ENCODE measurements around the gene C1QTNF2.
"Not testable (repeated sequence)": the region's sequence is repeated elsewhere in the genome, so short reads cannot be mapped to it uniquely, and the experiment has no call there.

C1QTNF2 gene

GRCh38 chr5:160340513-160340912, 29.9 kb downstream of the C1QTNF2 start:
- not testable (repeated sequence) for H3K4me3 Mint-ChIP-seq; H3K27ac Mint-ChIP-seq; H3K4me1 Mint-ChIP-seq (ENCODE audit: low read depth); H3K27me3 Mint-ChIP-seq; H3K9me3 Mint-ChIP-seq (ENCODE audit: low read depth); H3K36me3 Mint-ChIP-seq

DNA sequence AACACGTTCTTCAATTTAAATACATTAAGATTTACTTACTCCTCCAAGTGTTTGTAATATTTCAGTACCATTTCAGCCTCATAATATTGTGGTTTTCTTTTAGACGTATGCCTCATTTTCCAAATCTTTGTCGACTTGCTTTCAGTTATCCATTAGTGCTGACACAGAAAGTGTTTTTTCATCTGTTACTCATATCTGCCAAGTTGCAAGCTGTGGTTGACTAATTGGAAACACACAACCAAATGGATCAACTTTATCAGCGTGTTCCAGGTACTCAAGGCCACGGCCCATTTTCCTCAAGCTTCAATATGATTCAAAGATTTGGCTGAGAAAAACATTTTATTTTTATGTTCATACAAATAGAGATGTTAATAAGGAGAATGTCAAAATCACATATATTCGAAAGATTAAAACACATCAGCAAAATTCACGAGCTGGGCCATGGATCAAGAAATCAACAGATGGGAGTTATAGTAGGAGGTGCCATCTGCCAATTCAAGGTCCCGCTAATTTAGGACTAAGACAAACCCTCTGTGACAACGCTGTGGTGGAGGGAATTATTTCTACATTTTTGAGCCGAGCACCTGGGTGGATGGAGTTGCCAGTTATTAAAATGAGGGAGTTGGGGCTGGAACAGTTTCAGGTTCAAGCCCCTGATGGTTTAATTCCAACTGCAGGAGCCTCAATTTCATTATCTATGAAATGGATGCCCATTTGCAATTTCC, 30.9 kb downstream of the C1QTNF2 start:
- H3K4me1 Mint-ChIP-seq (ENCODE audit: low read depth), result no peaks in the 10 kb centered on the region
- no peaks in the 10 kb centered on the region for H3K9me3 Mint-ChIP-seq (ENCODE audit: low read depth)
- H3K27me3 Mint-ChIP-seq, result no peaks in the 10 kb centered on the region
- H3K4me3 Mint-ChIP-seq, result no peak overlapping the region
- H3K36me3 Mint-ChIP-seq, result no peaks in the 10 kb centered on the region
- no peak overlapping the region for H3K27ac Mint-ChIP-seq

GRCh38 chr5:160334716-160335115, 35.7 kb downstream of the C1QTNF2 start:
- H3K36me3 Mint-ChIP-seq; H3K4me3 Mint-ChIP-seq; H3K27me3 Mint-ChIP-seq; H3K9me3 Mint-ChIP-seq (ENCODE audit: low read depth); H3K27ac Mint-ChIP-seq; H3K4me1 Mint-ChIP-seq (ENCODE audit: low read depth): not testable (repeated sequence)

- Mint-ChIP-seq H3K9me3 (ENCODE audit: low read depth) (no peaks in the 10 kb centered on the region), H3K4me1 (ENCODE audit: low read depth) (peaks cover 6% of the 10 kb centered on the region), H3K4me3 (no peak overlapping the region), H3K36me3 (no peaks in the 10 kb centered on the region), H3K27ac (no peak overlapping the region), H3K27me3 (peaks cover 2% of the 10 kb centered on the region)
These were observed 36.7 kb downstream of the C1QTNF2 start for GRCh38 chr5:160333721-160334120.

- Mint-ChIP-seq H3K4me1 (ENCODE audit: low read depth) (peaks cover 6% of the 10 kb centered on the region), H3K36me3 (no peaks in the 10 kb centered on the region), H3K27me3 (peaks cover 2% of the 10 kb centered on the region), H3K9me3 (ENCODE audit: low read depth) (no peaks in the 10 kb centered on the region), H3K27ac (no peak overlapping the region), H3K4me3 (no peak overlapping the region)
These were observed 40.2 kb downstream of the C1QTNF2 start for GRCh38 chr5:160330212-160330611.

DNA sequence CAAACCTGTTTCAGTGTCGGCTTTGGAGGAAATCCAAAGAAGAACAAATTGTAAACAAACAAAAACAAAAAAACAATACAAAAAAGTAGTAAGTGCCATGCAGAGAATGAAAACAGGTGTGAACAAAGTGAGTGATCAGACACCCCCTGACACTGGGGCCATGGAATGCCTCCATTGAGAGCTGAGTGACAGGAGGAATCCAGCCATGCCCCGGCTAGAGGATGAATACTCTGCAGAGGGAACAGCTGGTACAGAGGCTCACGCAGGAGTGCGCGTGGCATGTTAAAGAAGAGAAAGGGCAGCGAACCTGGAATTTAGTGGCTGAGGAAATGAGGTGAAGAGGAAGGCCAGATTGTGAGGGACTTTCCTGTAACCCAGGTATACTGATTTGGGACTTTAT, 42.6 kb downstream of the C1QTNF2 start:
- Mint-ChIP-seq H3K27ac (no peak overlapping the region), H3K4me3 (no peak overlapping the region), H3K36me3 (no peaks in the 10 kb centered on the region), H3K9me3 (ENCODE audit: low read depth) (no peaks in the 10 kb centered on the region), H3K27me3 (peaks cover 2% of the 10 kb centered on the region), H3K4me1 (ENCODE audit: low read depth) (peaks cover 6% of the 10 kb centered on the region)

DNA sequence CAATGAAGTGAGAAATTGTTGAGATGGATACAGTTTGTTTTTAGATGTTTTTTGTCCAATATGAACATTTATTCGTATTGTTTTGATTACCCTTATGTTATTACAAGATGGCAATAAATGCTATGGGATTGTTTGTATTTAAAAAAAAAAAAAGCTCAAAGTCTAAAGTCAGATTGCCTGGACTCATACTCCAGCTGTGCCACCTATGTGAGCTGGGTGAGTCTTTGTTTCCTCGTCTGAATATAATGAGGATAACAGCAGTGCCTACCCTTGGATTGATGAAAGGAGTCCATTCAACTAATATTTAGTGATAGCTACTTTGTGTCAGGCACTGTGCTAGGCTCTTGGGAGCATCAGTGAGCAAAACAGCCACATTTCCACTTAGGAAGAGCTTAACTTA, 43.4 kb downstream of the C1QTNF2 start:
- Mint-ChIP-seq H3K9me3 (ENCODE audit: low read depth) (no peaks in the 10 kb centered on the region), H3K4me3 (no peak overlapping the region)

GRCh38 chr5:160325716-160326115, 44.7 kb downstream of the C1QTNF2 start:
- Mint-ChIP-seq H3K36me3 (no peaks in the 10 kb centered on the region), H3K9me3 (ENCODE audit: low read depth) (no peaks in the 10 kb centered on the region), H3K27ac (no peak overlapping the region), H3K4me3 (no peak overlapping the region), H3K27me3 (peaks cover 2% of the 10 kb centered on the region), H3K4me1 (ENCODE audit: low read depth) (peaks cover 6% of the 10 kb centered on the region)

More for the DNA sequence above, 43.4 kb downstream of the C1QTNF2 start:
- H3K27me3 Mint-ChIP-seq, result peaks cover 2% of the 10 kb centered on the region
- peaks cover 6% of the 10 kb centered on the region for H3K4me1 Mint-ChIP-seq (ENCODE audit: low read depth)
- no peak overlapping the region for H3K27ac Mint-ChIP-seq
- no peaks in the 10 kb centered on the region for H3K36me3 Mint-ChIP-seq

GRCh38 chr5:160324886-160325285, 45.5 kb downstream of the C1QTNF2 start:
- Mint-ChIP-seq H3K27ac (no peak overlapping the region), H3K27me3 (peaks cover 7% of the 10 kb centered on the region), H3K4me3 (no peak overlapping the region), H3K9me3 (ENCODE audit: low read depth) (no peaks in the 10 kb centered on the region), H3K36me3 (no peaks in the 10 kb centered on the region), H3K4me1 (ENCODE audit: low read depth) (peaks cover under 1% of the 10 kb centered on the region)

DNA sequence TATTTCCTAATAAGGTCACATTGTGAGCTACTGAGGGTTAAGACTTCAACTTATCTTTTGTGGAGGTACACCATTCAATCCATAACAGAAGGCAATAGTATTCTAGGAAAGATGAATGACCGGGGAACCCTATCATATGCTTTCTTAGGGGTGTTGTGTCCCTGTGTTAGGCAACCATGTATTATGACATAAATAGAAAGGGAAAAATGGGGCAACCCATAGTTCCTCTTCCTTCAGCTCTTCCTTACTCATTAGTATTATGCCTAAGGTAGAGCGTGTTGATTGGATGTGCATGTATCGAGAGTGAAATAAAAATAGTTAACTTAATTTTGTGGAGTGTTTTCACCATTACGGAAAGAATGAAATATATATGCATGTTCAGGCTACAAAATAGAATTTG, 52.0 kb downstream of the C1QTNF2 start:
- Mint-ChIP-seq H3K9me3 (ENCODE audit: low read depth) (no peaks in the 10 kb centered on the region), H3K27me3 (peaks cover 14% of the 10 kb centered on the region)

GRCh38 chr5:160317434-160317833, 53.0 kb downstream of the C1QTNF2 start:
- H3K27me3 Mint-ChIP-seq, result peaks cover 20% of the 10 kb centered on the region
- no peak overlapping the region for H3K27ac Mint-ChIP-seq
- no peaks in the 10 kb centered on the region for H3K9me3 Mint-ChIP-seq (ENCODE audit: low read depth)
- peaks cover 6% of the 10 kb centered on the region for H3K4me1 Mint-ChIP-seq (ENCODE audit: low read depth)
- no peaks in the 10 kb centered on the region for H3K36me3 Mint-ChIP-seq
- H3K4me3 Mint-ChIP-seq, result no peak overlapping the region

More for the DNA sequence above, 52.0 kb downstream of the C1QTNF2 start:
- H3K4me3 Mint-ChIP-seq, result no peak overlapping the region
- H3K27ac Mint-ChIP-seq, result no peak overlapping the region
- no peaks in the 10 kb centered on the region for H3K36me3 Mint-ChIP-seq
- H3K4me1 Mint-ChIP-seq (ENCODE audit: low read depth), result no peaks in the 10 kb centered on the region

DNA sequence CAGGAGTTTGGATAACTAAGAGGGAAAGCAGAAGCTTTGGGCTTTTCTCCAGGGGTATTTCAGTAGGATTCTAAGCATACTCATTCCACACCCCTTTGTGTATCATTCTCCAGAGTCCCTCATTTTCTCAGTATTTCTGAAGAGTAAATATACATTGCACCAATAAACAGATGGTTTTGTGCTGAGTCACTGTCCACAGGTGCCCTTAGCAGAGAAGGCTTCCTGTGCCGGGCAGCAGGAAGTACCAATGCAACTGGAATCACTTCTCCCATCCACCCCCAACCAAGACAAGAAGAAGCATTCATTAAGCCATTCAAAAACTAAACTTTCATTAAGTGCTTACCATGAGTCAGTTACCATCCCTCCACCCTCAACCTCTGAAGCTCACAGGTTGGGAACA, 54.5 kb downstream of the C1QTNF2 start:
- peaks cover 9% of the 10 kb centered on the region for H3K4me1 Mint-ChIP-seq (ENCODE audit: low read depth)
- peaks cover 26% of the 10 kb centered on the region for H3K27me3 Mint-ChIP-seq
- H3K27ac Mint-ChIP-seq, result no peak overlapping the region
- H3K36me3 Mint-ChIP-seq, result no peaks in the 10 kb centered on the region
- H3K4me3 Mint-ChIP-seq, result no peak overlapping the region
- H3K9me3 Mint-ChIP-seq (ENCODE audit: low read depth), result no peaks in the 10 kb centered on the region

DNA sequence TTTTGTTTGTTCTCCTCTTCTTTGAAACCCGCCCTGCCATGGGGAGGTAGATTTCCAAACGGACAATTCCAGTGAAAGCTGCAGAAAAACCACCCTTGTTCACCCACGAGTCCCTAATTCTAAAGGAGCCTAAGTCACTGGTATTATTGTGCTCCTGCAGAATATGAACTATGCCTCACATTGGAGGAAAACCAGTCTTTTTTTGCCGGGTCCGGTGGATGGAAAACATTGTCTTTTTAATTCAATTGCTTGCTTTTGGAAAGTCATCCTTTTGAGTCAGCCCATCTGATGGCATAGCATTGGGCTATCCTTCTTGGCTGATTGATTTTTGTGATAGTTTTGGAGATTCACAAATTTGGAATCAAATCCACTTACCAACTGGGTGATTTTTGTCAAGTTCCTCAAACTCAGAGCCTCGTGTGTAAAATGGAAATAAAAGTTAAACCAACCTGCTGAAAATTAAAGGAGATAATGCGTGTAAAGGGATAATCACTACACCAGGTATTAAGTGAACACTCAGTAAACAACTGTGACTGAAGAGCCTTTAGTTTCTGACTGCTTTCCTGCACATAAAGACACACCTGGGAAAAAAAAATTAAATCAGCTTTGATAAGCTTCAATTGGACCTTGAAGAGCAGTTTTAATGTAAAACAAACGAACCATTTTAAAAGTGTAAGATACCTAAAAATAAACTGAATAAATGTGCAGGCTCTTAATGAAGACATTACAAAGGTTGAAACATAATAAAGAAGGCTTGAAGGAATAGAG, 57.3 kb downstream of the C1QTNF2 start:
- no peaks in the 10 kb centered on the region for H3K9me3 Mint-ChIP-seq (ENCODE audit: low read depth)
- no peak overlapping the region for H3K27ac Mint-ChIP-seq
- peaks cover 32% of the 10 kb centered on the region for H3K27me3 Mint-ChIP-seq

GRCh38 chr5:160312134-160312959, 58.1 kb downstream of the C1QTNF2 start, which contains the start of gene CCNJL:
CCNJL (minus strand) TSS chr5:160312564; CDS start chr5:160311923, 641 bp downstream.
- Mint-ChIP-seq H3K36me3 (no peaks in the 10 kb centered on the region), H3K4me1 (ENCODE audit: low read depth) (peaks cover 9% of the 10 kb centered on the region), H3K4me3 (peak within 1 kb of the TSS; percentile 88), H3K27me3 (peaks cover 35% of the 10 kb centered on the region), H3K9me3 (ENCODE audit: low read depth) (no peaks in the 10 kb centered on the region), H3K27ac (no peak within 1 kb of the TSS)

More for the DNA sequence above, 57.3 kb downstream of the C1QTNF2 start:
- Mint-ChIP-seq H3K4me3 (peak overlapping the region; percentile 88), H3K4me1 (ENCODE audit: low read depth) (peaks cover 9% of the 10 kb centered on the region), H3K36me3 (no peaks in the 10 kb centered on the region)
